Measurements from ENCODE around the gene CAPZB.

CAPZB gene

DNA sequence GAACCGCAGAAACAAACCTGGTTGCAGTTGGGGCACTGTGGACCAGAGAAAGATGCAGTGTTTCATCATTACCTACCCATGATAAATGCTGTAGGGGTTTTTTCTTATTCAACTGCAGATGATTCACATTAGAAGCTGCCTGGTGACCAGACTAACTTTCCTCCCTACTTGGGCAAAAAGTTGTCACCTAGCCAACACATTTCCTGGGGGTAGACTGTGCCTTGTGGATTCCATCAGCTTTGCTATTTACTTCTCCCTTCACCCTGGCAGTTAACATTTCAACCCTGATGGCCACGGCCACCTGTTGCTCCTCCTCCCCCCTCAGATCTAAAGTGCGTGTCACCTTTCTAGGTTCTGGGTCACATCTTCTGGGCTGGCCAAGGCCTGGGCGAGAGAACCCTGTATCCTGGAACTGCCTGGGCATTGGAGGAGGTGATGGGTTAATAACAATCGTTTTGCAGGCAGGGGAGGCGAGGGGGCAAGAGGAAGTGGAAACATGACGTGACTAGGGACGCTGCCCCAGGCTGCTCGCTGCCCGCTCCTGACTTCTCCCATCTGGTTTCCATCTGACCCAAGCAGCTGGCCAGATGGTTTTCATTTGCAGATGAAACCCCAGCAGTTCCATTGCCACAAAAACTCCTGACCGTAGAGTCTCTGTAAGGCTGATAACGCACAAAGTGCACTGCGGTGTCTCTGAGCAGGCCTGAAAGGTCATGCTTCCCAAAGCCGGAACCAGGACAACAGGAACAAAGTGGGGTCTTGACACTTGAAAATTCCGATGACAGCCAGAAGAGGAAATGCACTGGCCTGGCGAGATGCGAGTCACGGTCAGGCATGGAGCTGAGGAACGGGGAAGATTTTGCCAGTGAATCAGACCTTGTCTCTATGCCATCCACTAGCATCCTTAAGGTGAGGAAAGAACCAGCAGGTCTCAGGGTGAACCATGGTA is 36.6 kb downstream of the CAPZB start:
- H3K9me3 ChIP-seq (ENCODE audit: control insufficient read depth in 2 of 2, low read length in 2 of 2): no peaks in the 10 kb centered on the region
- peak overlapping the region; percentile 35 to 55 for H3K9ac ChIP-seq (ENCODE audit: low read length in 2 of 2)
- peak overlapping the region; percentile 96 for H3K27ac ChIP-seq (ENCODE audit: low read length)
- H3K4me3 ChIP-seq (ENCODE audit: low read length in 2 of 2): peak overlapping the region in 1 of 2 donors; percentile 57
- peaks cover 75% of the 10 kb centered on the region for H3K4me1 ChIP-seq (ENCODE audit: control insufficient read depth, insufficient read depth, low read length)
- no peaks in the 10 kb centered on the region for H3K36me3 ChIP-seq (ENCODE audit: control insufficient read depth in 2 of 2, insufficient read depth in 2 of 2, low read length in 2 of 2)
- H3K27me3 ChIP-seq (ENCODE audit: control insufficient read depth in 1 of 2, insufficient read depth in 2 of 2, low read length in 2 of 2): no peaks in the 10 kb centered on the region

DNA sequence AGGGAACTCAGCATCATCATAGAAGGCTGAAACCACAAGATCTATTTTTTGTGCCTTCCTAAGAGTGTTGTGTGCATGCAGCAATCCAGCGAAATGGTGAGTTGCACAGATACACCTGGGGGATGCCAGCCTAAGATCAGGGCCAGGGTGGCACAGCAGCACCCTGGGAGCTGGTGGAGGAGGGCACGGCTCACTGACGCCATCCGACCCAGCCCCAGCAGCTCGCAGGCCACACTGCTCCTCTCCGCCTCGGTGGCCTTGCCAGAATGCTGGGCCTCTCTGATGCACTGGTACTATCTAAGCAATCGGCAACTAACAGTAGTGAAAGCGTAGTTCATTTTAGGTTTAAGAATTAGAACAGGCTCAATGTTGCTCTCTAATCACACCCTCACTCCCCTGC is 37.8 kb downstream of the CAPZB start:
- Histone ChIP-seq H3K27me3 (ENCODE audit: control insufficient read depth in 1 of 2, insufficient read depth in 2 of 2, low read length in 2 of 2) (no peaks in the 10 kb centered on the region), H3K27ac (ENCODE audit: low read length) (peak overlapping the region; percentile 96), H3K9me3 (ENCODE audit: control insufficient read depth in 2 of 2, low read length in 2 of 2) (no peaks in the 10 kb centered on the region), H3K36me3 (ENCODE audit: control insufficient read depth in 2 of 2, insufficient read depth in 2 of 2, low read length in 2 of 2) (no peaks in the 10 kb centered on the region), H3K4me1 (ENCODE audit: control insufficient read depth, insufficient read depth, low read length) (peaks cover 77% of the 10 kb centered on the region), H3K9ac (ENCODE audit: low read length in 2 of 2) (peak overlapping the region; percentile 35 to 55), H3K4me3 (ENCODE audit: low read length in 2 of 2) (peak overlapping the region in 1 of 2 donors; percentile 22)

DNA sequence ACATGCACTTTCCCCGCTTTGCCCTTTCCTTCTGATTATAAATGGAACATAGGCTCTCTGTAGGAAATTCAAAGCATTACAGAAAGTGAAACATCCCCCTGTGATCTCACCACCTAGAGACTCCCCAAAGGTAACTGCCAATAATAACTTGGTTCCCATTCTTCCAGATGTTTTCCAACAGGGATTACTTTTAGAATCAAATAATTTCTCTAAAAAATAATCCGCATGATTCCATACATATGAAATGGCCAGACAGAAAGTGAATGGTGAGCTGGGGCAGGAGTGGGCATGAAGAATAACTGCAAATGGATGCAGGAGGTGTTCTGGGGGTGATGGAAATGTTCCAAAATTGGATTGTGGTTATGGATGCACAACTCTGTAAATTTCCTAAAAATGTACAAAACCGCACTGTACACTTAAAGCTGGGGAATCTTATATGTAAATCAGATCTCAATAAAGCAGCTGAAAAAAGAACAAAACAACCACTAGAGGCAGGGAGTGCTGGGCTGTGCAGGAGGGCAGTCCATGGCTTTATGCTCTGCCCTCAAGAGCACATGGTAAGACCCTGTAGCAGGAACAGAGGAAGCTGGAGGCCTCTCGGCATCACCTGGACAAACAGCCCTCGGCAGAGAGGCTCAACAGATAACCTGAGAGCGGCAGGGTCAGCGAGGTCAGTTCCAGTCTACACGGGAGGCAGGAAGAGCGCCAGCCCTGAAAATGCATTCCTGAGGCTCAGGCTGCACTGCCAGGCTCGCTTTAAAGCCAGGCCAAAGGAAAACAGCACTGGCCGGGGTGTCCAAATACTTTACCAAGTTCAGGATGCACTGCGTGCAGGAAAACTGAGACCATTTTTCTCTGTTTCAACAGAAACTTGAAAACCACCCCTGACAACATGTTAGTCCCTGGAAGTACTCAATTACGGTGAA is 39.7 kb downstream of the CAPZB start:
- peak overlapping the region; percentile 25 for H3K27ac ChIP-seq (ENCODE audit: low read length)
- peak overlapping the region in 1 of 2 donors; percentile 42 for H3K9ac ChIP-seq (ENCODE audit: low read length in 2 of 2)
- no peaks in the 10 kb centered on the region for H3K36me3 ChIP-seq (ENCODE audit: control insufficient read depth in 2 of 2, insufficient read depth in 2 of 2, low read length in 2 of 2)
- H3K27me3 ChIP-seq (ENCODE audit: control insufficient read depth in 1 of 2, insufficient read depth in 2 of 2, low read length in 2 of 2): no peaks in the 10 kb centered on the region
- H3K4me3 ChIP-seq (ENCODE audit: low read length in 2 of 2): peak overlapping the region in 1 of 2 donors; percentile 10
- no peaks in the 10 kb centered on the region for H3K9me3 ChIP-seq (ENCODE audit: control insufficient read depth in 2 of 2, low read length in 2 of 2)
- H3K4me1 ChIP-seq (ENCODE audit: control insufficient read depth, insufficient read depth, low read length): peaks cover 76% of the 10 kb centered on the region

DNA sequence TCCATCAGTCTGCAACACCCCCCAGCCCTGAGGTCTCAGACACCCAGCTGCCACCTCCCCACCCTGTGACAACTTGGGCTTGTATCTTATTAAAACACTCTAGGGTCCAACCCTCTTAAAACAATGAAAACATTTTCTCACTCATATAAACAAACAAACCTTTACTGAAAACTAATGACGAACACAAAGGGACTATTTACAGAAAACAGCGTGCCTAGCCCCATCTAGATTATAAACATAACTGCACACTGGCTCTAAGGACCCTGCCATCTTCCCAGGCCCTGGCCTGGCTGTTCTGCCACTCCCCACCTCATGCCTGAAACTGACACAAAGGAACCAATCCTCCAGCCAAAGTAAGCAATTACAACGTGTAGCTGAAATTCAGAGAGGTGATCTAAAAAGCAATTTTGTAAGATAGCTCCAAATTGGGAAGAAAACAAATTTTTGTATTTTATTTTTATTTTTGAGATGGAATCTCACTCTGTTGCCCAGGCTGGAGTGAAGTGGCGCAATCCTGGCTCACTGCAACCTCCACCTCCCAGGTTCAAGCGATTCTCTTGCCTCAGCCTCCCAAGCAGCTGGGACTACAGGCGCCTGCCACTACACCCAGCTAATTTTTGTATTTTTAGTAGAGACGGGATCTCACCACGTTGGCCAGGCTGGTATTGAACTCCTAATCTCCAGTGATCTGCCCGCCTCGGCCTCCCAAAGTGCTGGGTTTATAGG is 40.9 kb downstream of the CAPZB start:
- H3K4me1 ChIP-seq (ENCODE audit: control insufficient read depth, insufficient read depth, low read length): peaks cover 79% of the 10 kb centered on the region
- no peak overlapping the region for H3K4me3 ChIP-seq (ENCODE audit: low read length in 2 of 2)
- H3K9me3 ChIP-seq (ENCODE audit: control insufficient read depth in 2 of 2, low read length in 2 of 2): no peaks in the 10 kb centered on the region
- peak overlapping the region; percentile 49 for H3K27ac ChIP-seq (ENCODE audit: low read length)
- no peaks in the 10 kb centered on the region for H3K27me3 ChIP-seq (ENCODE audit: control insufficient read depth in 1 of 2, insufficient read depth in 2 of 2, low read length in 2 of 2)
- no peak overlapping the region for H3K9ac ChIP-seq (ENCODE audit: low read length in 2 of 2)
- no peaks in the 10 kb centered on the region for H3K36me3 ChIP-seq (ENCODE audit: control insufficient read depth in 2 of 2, insufficient read depth in 2 of 2, low read length in 2 of 2)

DNA sequence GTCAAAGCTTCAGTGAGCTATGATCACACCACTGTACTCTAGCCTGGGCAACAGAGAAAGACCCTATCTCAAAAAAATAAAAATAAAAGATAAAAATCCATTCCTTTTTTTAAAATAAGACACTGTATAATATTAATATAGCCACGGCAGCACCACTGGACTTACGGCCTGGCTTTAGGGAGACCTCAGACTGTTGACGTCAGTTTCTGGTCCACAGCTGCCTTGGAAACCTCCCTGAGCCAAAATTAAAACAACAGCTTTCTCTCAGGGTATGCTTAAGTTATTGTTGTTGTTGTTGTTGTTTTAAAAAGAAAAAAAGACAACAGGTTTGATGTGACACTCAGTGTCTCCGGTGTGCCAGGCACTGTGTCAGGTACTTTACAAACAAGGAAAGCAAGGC is 42.0 kb downstream of the CAPZB start:
- Histone ChIP-seq H3K9ac (ENCODE audit: low read length in 2 of 2) (peak overlapping the region in 1 of 2 donors; percentile 29), H3K27me3 (ENCODE audit: control insufficient read depth in 1 of 2, insufficient read depth in 2 of 2, low read length in 2 of 2) (no peaks in the 10 kb centered on the region), H3K9me3 (ENCODE audit: control insufficient read depth in 2 of 2, low read length in 2 of 2) (no peaks in the 10 kb centered on the region), H3K4me1 (ENCODE audit: control insufficient read depth, insufficient read depth, low read length) (peaks cover 77% of the 10 kb centered on the region), H3K36me3 (ENCODE audit: control insufficient read depth in 2 of 2, insufficient read depth in 2 of 2, low read length in 2 of 2) (no peaks in the 10 kb centered on the region), H3K4me3 (ENCODE audit: low read length in 2 of 2) (peak overlapping the region in 1 of 2 donors; percentile 22), H3K27ac (ENCODE audit: low read length) (peak overlapping the region; percentile 84)

DNA sequence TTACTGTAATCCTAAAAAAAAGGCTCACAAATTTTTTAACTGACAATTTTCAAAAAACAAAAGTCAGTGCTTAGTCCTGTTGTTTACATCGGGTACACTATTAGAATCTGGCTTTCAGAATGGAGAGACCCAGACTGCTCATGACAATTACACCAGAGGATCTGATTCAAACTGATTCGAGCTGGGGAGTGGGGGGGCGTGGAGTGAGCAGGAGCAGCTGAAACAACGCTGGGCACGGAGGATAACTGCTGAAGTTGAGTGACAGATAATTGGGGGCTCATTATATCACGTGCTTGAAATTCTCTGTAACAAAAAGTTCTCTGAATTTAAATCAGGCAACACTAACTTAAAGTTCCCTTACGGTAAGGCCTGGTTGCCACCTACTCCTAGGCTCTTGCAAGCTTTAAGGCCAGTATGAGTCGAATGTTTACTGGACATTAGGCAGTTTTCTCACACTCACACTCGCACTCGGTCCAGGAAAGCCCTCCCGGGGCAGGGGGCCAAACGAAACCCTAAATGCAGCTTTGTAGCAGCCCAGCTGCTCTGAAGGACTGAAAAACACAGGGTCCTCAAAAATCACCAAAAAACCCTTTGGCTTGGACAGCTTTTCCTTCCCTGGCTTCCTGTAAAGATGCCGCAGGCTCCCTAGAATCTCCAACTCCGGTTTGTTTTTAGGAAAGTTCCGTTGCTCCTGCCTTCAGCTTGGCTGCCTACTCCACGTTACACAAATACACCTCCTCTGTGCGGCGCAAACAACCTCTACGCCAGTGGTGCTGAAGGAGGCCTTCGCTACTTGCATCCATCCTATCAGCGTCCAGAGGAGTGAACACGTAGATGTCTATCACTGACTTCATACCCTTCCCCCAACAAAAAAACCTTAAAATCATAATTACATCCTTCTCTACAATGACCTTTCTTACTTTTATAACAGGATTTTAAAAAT is 42.9 kb downstream of the CAPZB start:
- Histone ChIP-seq H3K27ac (ENCODE audit: low read length) (peak overlapping the region; percentile 84), H3K27me3 (ENCODE audit: control insufficient read depth in 1 of 2, insufficient read depth in 2 of 2, low read length in 2 of 2) (no peaks in the 10 kb centered on the region), H3K9me3 (ENCODE audit: control insufficient read depth in 2 of 2, low read length in 2 of 2) (no peaks in the 10 kb centered on the region), H3K4me3 (ENCODE audit: low read length in 2 of 2) (peak overlapping the region; percentile 28 to 49), H3K9ac (ENCODE audit: low read length in 2 of 2) (peak overlapping the region; percentile 55 to 58), H3K4me1 (ENCODE audit: control insufficient read depth, insufficient read depth, low read length) (peaks cover 77% of the 10 kb centered on the region), H3K36me3 (ENCODE audit: control insufficient read depth in 2 of 2, insufficient read depth in 2 of 2, low read length in 2 of 2) (no peaks in the 10 kb centered on the region)

DNA sequence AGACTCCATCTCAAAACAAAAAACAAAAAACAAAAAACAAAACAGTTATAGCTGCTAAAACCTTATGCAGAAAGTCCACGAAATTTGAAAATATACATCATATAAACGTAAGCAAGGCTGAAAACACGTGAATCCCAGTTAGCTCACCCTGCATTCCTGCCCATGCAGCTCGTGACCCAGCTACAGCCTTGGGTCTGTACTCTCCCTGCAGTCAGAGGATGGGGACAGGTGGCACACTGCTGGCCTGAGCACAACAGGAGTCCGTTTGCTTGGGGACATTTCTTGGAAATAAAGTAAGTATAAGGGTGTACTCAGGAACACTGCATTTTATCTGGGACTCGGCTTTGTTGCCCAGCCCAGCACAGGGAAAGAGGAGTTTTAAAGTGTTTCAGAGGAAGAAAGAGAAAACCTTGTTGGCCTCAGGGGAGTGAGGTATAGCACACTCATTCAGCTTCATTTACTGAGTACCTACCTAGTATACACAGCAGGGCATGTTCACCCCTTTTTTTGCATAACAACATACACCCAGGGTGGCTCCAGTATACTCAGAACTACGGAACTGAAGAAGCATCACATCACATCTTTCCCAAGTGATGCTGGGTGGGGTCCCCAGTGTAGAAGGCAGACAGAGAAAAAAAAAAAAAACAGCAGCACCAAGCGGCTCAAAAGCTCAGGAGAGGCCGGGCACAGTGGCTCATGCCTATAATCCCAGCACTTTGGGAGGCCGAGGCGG is 44.1 kb downstream of the CAPZB start:
- no peaks in the 10 kb centered on the region for H3K27me3 ChIP-seq (ENCODE audit: control insufficient read depth in 1 of 2, insufficient read depth in 2 of 2, low read length in 2 of 2)
- no peak overlapping the region for H3K9ac ChIP-seq (ENCODE audit: low read length in 2 of 2)
- H3K9me3 ChIP-seq (ENCODE audit: control insufficient read depth in 2 of 2, low read length in 2 of 2): no peaks in the 10 kb centered on the region
- peaks cover 84% of the 10 kb centered on the region for H3K4me1 ChIP-seq (ENCODE audit: control insufficient read depth, insufficient read depth, low read length)
- H3K4me3 ChIP-seq (ENCODE audit: low read length in 2 of 2): no peak overlapping the region
- no peak overlapping the region for H3K27ac ChIP-seq (ENCODE audit: low read length)
- H3K36me3 ChIP-seq (ENCODE audit: control insufficient read depth in 2 of 2, insufficient read depth in 2 of 2, low read length in 2 of 2): no peaks in the 10 kb centered on the region

DNA sequence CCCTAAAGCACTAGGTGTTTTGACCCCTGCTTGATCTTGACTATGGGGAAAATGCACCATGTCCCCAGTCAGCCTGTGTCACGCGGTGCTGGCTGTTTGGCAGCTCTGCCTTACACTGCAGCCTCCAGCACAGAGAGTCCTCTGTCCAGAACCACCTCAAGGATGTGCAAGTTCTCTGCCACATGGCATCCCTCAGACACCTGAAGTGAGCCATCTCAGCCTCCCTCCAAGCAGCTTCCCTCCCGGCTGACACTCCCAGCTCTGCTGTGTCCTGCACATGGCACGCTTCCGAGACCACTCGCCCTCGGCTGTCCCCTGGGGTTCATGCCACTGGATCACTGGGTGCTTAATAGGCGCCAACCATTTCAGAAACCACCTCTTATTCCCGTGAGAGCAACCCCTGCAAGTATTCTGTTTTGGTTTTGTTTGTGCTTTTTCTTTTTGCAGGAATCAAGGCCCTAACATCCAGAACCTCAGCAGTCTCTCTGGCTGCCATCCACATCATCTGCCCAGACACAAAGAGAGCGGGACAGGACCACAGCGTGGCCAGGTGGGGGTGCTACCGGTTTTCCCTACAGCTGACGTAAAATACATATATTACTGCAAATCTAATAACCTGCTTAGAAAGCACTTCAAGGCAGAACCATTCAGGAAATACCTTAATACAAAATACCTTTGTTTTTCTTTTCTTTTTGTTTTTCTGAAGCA is 45.7 kb downstream of the CAPZB start:
- Histone ChIP-seq H3K27ac (ENCODE audit: low read length) (peak overlapping the region; percentile 90), H3K9ac (ENCODE audit: low read length in 2 of 2) (peak overlapping the region in 1 of 2 donors; percentile 36)

More for the DNA sequence above, 45.7 kb downstream of the CAPZB start:
- Histone ChIP-seq H3K4me3 (ENCODE audit: low read length in 2 of 2) (no peak overlapping the region), H3K9me3 (ENCODE audit: control insufficient read depth in 2 of 2, low read length in 2 of 2) (no peaks in the 10 kb centered on the region), H3K27me3 (ENCODE audit: control insufficient read depth in 1 of 2, insufficient read depth in 2 of 2, low read length in 2 of 2) (no peaks in the 10 kb centered on the region), H3K4me1 (ENCODE audit: control insufficient read depth, insufficient read depth, low read length) (peaks cover 92% of the 10 kb centered on the region), H3K36me3 (ENCODE audit: control insufficient read depth in 2 of 2, insufficient read depth in 2 of 2, low read length in 2 of 2) (no peaks in the 10 kb centered on the region)
